A673 (cell line): ENCODE data around the gene COL8A1. TPM values are rescaled to one million over a fixed set of nuclear protein-coding genes. Genes with fewer than 3 reads are reported as not detected.

Experiments used
- BruUV-seq: library from RNA; stranded (reverse); fragments of 400-500 nt; replicated peaks from 2 replicates; lab custom pipeline; 2021; lab: Mats Ljungman, UMichigan
- CTCF ChIA-PET: fragments of 300-600 bp; sonication (Branson Sonifier 250); formaldehyde crosslinking; loops from one replicate; lab custom pipeline; 2022; ENCODE audit warnings: antibody characterized with exemption; lab: Charles Lee
- POLR2A ChIA-PET: fragments of 300-600 bp; sonication (Branson Sonifier 250); formaldehyde crosslinking; loops from one replicate; lab custom pipeline; 2022; ENCODE audit warnings: antibody characterized with exemption; ENCODE audit not compliant: low non-redundant PET; lab: Charles Lee
- DNase-seq: peaks from one replicate; pipeline ENCODE4 v3.0.0-alpha.2; 2015; ENCODE audit warnings: low spot score
- H3K27ac ChIP-seq: fragments of 200-600 bp; sonication (generic); 2 replicates; pipeline ENCODE4 v1.5.1; 2016; ENCODE audit warnings: mixed run types, low read depth, mild to moderate bottlenecking, mixed read lengths, antibody characterized with exemption, low read length; ENCODE audit not compliant: poor library complexity, severe bottlenecking
- H3K27me3 ChIP-seq: fragments of 200-600 bp; sonication (generic); replicated peaks from 2 replicates; pipeline ENCODE4 v1.6.1; 2017; ENCODE audit warnings: mixed run types, low read depth, mild to moderate bottlenecking, mixed read lengths, antibody characterized with exemption, low read length; ENCODE audit not compliant: insufficient read depth, poor library complexity
- H3K36me3 ChIP-seq: fragments of 200-600 bp; sonication (generic); 2 replicates; pipeline ENCODE4 v1.6.1; 2016; ENCODE audit warnings: mixed run types, mild to moderate bottlenecking, mixed read lengths, antibody characterized with exemption, low read length; ENCODE audit not compliant: insufficient read depth, poor library complexity, severe bottlenecking
- H3K4me1 ChIP-seq: fragments of 200-600 bp; sonication (generic); 2 replicates; pipeline ENCODE4 v1.6.1; 2017; ENCODE audit warnings: mixed run types, mild to moderate bottlenecking, mixed read lengths, antibody characterized with exemption, low read length; ENCODE audit not compliant: insufficient read depth, poor library complexity, severe bottlenecking
- H3K4me3 ChIP-seq: fragments of 200-600 bp; sonication (generic); 2 replicates; pipeline ENCODE4 v1.5.1; 2016; ENCODE audit warnings: low read depth, mixed run types, mild to moderate bottlenecking, mixed read lengths, low read length; ENCODE audit not compliant: poor library complexity, severe bottlenecking
- H3K9me3 ChIP-seq: fragments of 200-600 bp; sonication (generic); 2 replicates; pipeline ENCODE4 v1.6.1; 2016; ENCODE audit warnings: mixed run types, low read depth, mild to moderate bottlenecking, mixed read lengths, antibody characterized with exemption, low read length; ENCODE audit not compliant: poor library complexity, severe bottlenecking
- CTCF ChIP-seq: fragments of 300-800, 200-600 bp; sonication (generic); conservative IDR thresholded peaks from 2 replicates; pipeline ENCODE4 v1.5.1; 2017; ENCODE audit warnings: low read depth, mild to moderate bottlenecking, antibody characterized with exemption, low read length, moderate library complexity, mixed read lengths
- EZH2 ChIP-seq: fragments of 200-600 bp; sonication (generic); IDR thresholded peaks from 2 replicates; pipeline ENCODE4 v1.6.1; 2017; ENCODE audit warnings: borderline replicate concordance, low read depth, mild to moderate bottlenecking, mixed read lengths, antibody characterized with exemption, low read length; ENCODE audit not compliant: poor library complexity, severe bottlenecking
- intact Hi-C: fragments of 100-400 bp; cut with micrococcal nuclease; formaldehyde crosslinking; loops from one replicate; pipeline ENCODE4 v1.10.0; 2022; ENCODE audit not compliant: unreplicated experiment
- total RNA-seq: library from RNA; stranded (reverse); gene quantifications from 2 replicates; pipeline ENCODE4 v1.2.3, GENCODE V29; 2021

COL8A1 gene
- total RNA-seq, 1 experiment from 2014 or later: 2.5 TPM

- no peak for DNase-seq
- H3K9me3 ChIP-seq: no peaks in the 10 kb centered on the region
- H3K4me3 ChIP-seq: no peak overlapping the region
- POLR2A ChIA-PET: no interaction called here
- CTCF ChIA-PET: no interaction called here
- intact Hi-C loops: loop anchor here (2.0 kb wide), 1 partner anchor 105 kb away; no protein-coding TSS in a partner anchor
- BruUV-seq: no TSS peak
- peaks cover 25% of the 10 kb centered on the region for H3K4me1 ChIP-seq
- no peaks in the 10 kb centered on the region for H3K36me3 ChIP-seq
- peaks cover 17% of the 10 kb centered on the region for H3K27me3 ChIP-seq
- TF ChIP-seq CTCF (no peak), EZH2 (no peak)
- no peak overlapping the region for H3K27ac ChIP-seq
Observed at GRCh38 chr3:99644017-99644416, 5.6 kb downstream of the COL8A1 start.

- ChIA-PET POLR2A (interaction anchor here (0.6 kb wide), 1 partner anchor 10 kb away, joined by 3 read pairs; no protein-coding TSS in a partner anchor), CTCF (interaction anchor here (1.0 to 1.5 kb wide), 2 partner anchors 12 to 109 kb away, joined by 3 to 6 read pairs; no protein-coding TSS in a partner anchor)
- TF ChIP-seq EZH2: no peak
- TF ChIP-seq CTCF: no peak
- no peak for DNase-seq
- Histone ChIP-seq H3K27ac (no peak overlapping the region), H3K4me1 (peaks cover 25% of the 10 kb centered on the region), H3K36me3 (no peaks in the 10 kb centered on the region), H3K9me3 (no peaks in the 10 kb centered on the region), H3K4me3 (no peak overlapping the region), H3K27me3 (peaks cover 17% of the 10 kb centered on the region)
- intact Hi-C loops: loop anchor here (2.0 to 5.0 kb wide), 2 partner anchors 104 to 163 kb away; no protein-coding TSS in a partner anchor
- no TSS peak for BruUV-seq
Observed at GRCh38 chr3:99644746-99645145, 6.4 kb downstream of the COL8A1 start.

- CTCF ChIA-PET: interaction anchor here (0.6 to 2.4 kb wide), 4 partner anchors 13 to 108 kb away, joined by 3 to 9 read pairs (median 4); no protein-coding TSS in a partner anchor
- H3K4me3 ChIP-seq: no peak overlapping the region
- H3K9me3 ChIP-seq: no peaks in the 10 kb centered on the region
- peak; percentile 69 for DNase-seq
- no TSS peak for BruUV-seq
- intact Hi-C loops: loop anchor here (2.0 to 5.0 kb wide), 2 partner anchors 103 to 162 kb away; no protein-coding TSS in a partner anchor
- TF ChIP-seq EZH2 (no peak), CTCF (peak; percentile 90)
- POLR2A ChIA-PET: interaction anchor here (0.6 kb wide), 1 partner anchor 11 kb away, joined by 3 read pairs; no protein-coding TSS in a partner anchor
- H3K4me1 ChIP-seq: peaks cover 25% of the 10 kb centered on the region
- no peaks in the 10 kb centered on the region for H3K36me3 ChIP-seq
- H3K27me3 ChIP-seq: peaks cover 15% of the 10 kb centered on the region
- H3K27ac ChIP-seq: no peak overlapping the region
Observed at GRCh38 chr3:99645277-99646106, 7.1 kb downstream of the COL8A1 start.
